HCT116 (cell line): Measurements from ENCODE around the gene DNAJC7. TPM values are rescaled to one million over a fixed set of nuclear protein-coding genes. Genes with fewer than 3 reads are reported as not detected.

Experiments
- ATAC-seq: fragments of 200-7000 bp; cut with Tn5 transposase; 2 replicates; pipeline ENCODE4 v1.9.1; 2020; ENCODE audit warnings: mild to moderate bottlenecking, moderate library complexity
- BruUV-seq: library from RNA; stranded (reverse); fragments of 400-500 nt; replicated peaks from 2 replicates; lab custom pipeline; 2021; lab: Mats Ljungman, UMichigan
- CTCF ChIA-PET: fragments of 300-600 bp; sonication (Branson Sonifier 250); formaldehyde crosslinking; loops from one replicate; lab custom pipeline; 2021; ENCODE audit warnings: antibody characterized with exemption; lab: Charles Lee
- POLR2A ChIA-PET: fragments of 300-600, 350-600 bp; sonication (Branson Sonifier 250); formaldehyde crosslinking; loops from one replicate; lab custom pipeline; 2021; ENCODE audit warnings: antibody characterized with exemption; lab: Charles Lee
- RAD21 ChIA-PET, 2 experiments: fragments of 300-600 bp; sonication (Branson Sonifier 250); formaldehyde crosslinking; loops; one replicate each; lab custom pipeline; 2023; ENCODE audit warnings: low total read pairs in 2 of 2; ENCODE audit not compliant: uncharacterized antibody in 2 of 2, unreplicated experiment in 2 of 2, low non-redundant PET in 1 of 2; lab: Charles Lee
- DNase-seq: peaks from one replicate; pipeline ENCODE4 v3.0.0-alpha.2; 2010; ENCODE audit warnings: low read depth, low spot score
- H2AFZ ChIP-seq: fragments of 200-600 bp; shearing (Covaris generic), sonication (generic); 2 replicates; pipeline ENCODE4 v1.6.1; 2017; ENCODE audit warnings: low read depth, mixed run types, mixed read lengths, antibody characterized with exemption, low read length; ENCODE audit not compliant: poor library complexity, severe bottlenecking
- H3K27ac ChIP-seq: 2 replicates; pipeline ENCODE4 v1.5.1; 2012; ENCODE audit warnings: low read depth, low read length
- H3K27me3 ChIP-seq: fragments of 200-600 bp; sonication (generic); 2 replicates; pipeline ENCODE4 v1.6.1; 2016; ENCODE audit warnings: mixed run types, low read length, mixed read lengths; ENCODE audit not compliant: insufficient read depth
- H3K36me3 ChIP-seq, 2 experiments: fragments of 200-500 bp in 1 of 2; fragments of 200-600 bp in 1 of 2; sonication (Bioruptor generic) in 1 of 2; sonication (generic) in 1 of 2; 2 replicates each; pipeline versions ENCODE4 v1.5.1 to v1.6.1; 2014 to 2016; ENCODE audit warnings: low read length in 2 of 2, inconsistent platforms in 1 of 2, mixed read lengths in 1 of 2, mixed run types in 1 of 2; ENCODE audit not compliant: insufficient read depth in 2 of 2, control insufficient read depth in 1 of 2
- H3K4me1 ChIP-seq, 2 experiments: fragments of 200-600 bp in 1 of 2; sonication (generic) in 1 of 2; 2 replicates each; pipeline versions ENCODE4 v1.5.1 to v1.6.1; 2012 to 2017; ENCODE audit warnings: low read length in 2 of 2, inconsistent platforms in 1 of 2, mild to moderate bottlenecking in 1 of 2, mixed read lengths in 1 of 2, mixed run types in 1 of 2, moderate library complexity in 1 of 2; ENCODE audit not compliant: insufficient read depth in 2 of 2, control insufficient read depth in 1 of 2
- H3K4me2 ChIP-seq: fragments of 200-600 bp; sonication (generic); 2 replicates; pipeline ENCODE4 v1.6.1; 2017; ENCODE audit warnings: mixed run types, low read length, mixed read lengths
- H3K4me3 ChIP-seq, 2 experiments: fragments of 200-600 bp in 1 of 2; sonication (generic) in 1 of 2; replicated peaks in 1 of 2; 2 replicates each; pipeline ENCODE4 v1.5.1; 2011 to 2016; ENCODE audit warnings: low read length in 2 of 2, control low read depth in 1 of 2, low read depth in 1 of 2, mild to moderate bottlenecking in 1 of 2, mixed read lengths in 1 of 2, mixed run types in 1 of 2
- H3K79me2 ChIP-seq: fragments of 200-600 bp; sonication (generic); 2 replicates; pipeline ENCODE4 v1.6.1; 2017; ENCODE audit warnings: mild to moderate bottlenecking, mixed run types, low read length, moderate library complexity, mixed read lengths; ENCODE audit not compliant: insufficient read depth
- H3K9ac ChIP-seq: fragments of 200-600 bp; sonication (generic); 2 replicates; pipeline ENCODE4 v1.6.1; 2016; ENCODE audit warnings: low read length, mixed read lengths
- H3K9me2 ChIP-seq: fragments of 200-600 bp; sonication (generic), shearing (Covaris generic); 2 replicates; pipeline ENCODE4 v1.6.1; 2017; ENCODE audit warnings: mixed run types, mild to moderate bottlenecking, moderate library complexity; ENCODE audit not compliant: insufficient read depth
- H3K9me3 ChIP-seq, 2 experiments: fragments of 200-500 bp in 1 of 2; fragments of 200-600 bp in 1 of 2; sonication (Bioruptor generic) in 1 of 2; sonication (generic) in 1 of 2; 2 replicates each; pipeline ENCODE4 v1.6.1; 2014 to 2017; ENCODE audit warnings: low read length in 2 of 2, mixed read lengths in 2 of 2, inconsistent platforms in 1 of 2, low read depth in 1 of 2, mild to moderate bottlenecking in 1 of 2, mixed run types in 1 of 2, moderate library complexity in 1 of 2; ENCODE audit not compliant: control insufficient read depth in 1 of 2, insufficient read depth in 1 of 2
- H4K20me1 ChIP-seq: fragments of 200-600 bp; sonication (generic), shearing (Covaris generic); 2 replicates; pipeline ENCODE4 v1.6.1; 2017; ENCODE audit warnings: mixed run types, mild to moderate bottlenecking, moderate library complexity; ENCODE audit not compliant: insufficient read depth
- ATF3 ChIP-seq: IDR thresholded peaks from 2 replicates; pipeline ENCODE4 v1.6.1; 2012
- CBX3 ChIP-seq: IDR thresholded peaks from 2 replicates; pipeline ENCODE4 v1.6.1; 2012; ENCODE audit warnings: low read depth
- CEBPB ChIP-seq: IDR thresholded peaks from 2 replicates; pipeline ENCODE4 v1.6.1; 2012; ENCODE audit warnings: low read depth
- EGR1 ChIP-seq: IDR thresholded peaks from 2 replicates; pipeline ENCODE4 v1.6.1; 2012; ENCODE audit warnings: low read depth
- ELF1 ChIP-seq: IDR thresholded peaks from 2 replicates; pipeline ENCODE4 v1.6.1; 2012; ENCODE audit warnings: low read depth, borderline replicate concordance
- EZH2 ChIP-seq: fragments of 200-600 bp; sonication (generic); IDR thresholded peaks from 2 replicates; pipeline ENCODE4 v1.6.1; 2017; ENCODE audit warnings: antibody characterized with exemption, mixed run types
- EZH2phosphoT487 ChIP-seq: fragments of 200-600 bp; IDR thresholded peaks from 2 replicates; pipeline ENCODE4 v1.6.1; 2018; ENCODE audit warnings: antibody characterized with exemption, borderline replicate concordance
- JUND ChIP-seq: IDR thresholded peaks from 2 replicates; pipeline ENCODE4 v1.6.1; 2012
- MAX ChIP-seq: IDR thresholded peaks from 2 replicates; pipeline ENCODE4 v1.6.1; 2012
- POLR2A ChIP-seq: IDR thresholded peaks from 2 replicates; pipeline ENCODE4 v1.7.0; 2011; ENCODE audit warnings: borderline replicate concordance; ENCODE audit not compliant: insufficient read depth, insufficient read length; ENCODE audit errors: extremely low read depth
- POLR2AphosphoS5 ChIP-seq: IDR thresholded peaks from 2 replicates; pipeline ENCODE4 v1.6.1; 2011; ENCODE audit warnings: mild to moderate bottlenecking, low read depth, low read length, moderate library complexity
- RAD21 ChIP-seq: IDR thresholded peaks from 2 replicates; pipeline ENCODE4 v1.6.1; 2012; ENCODE audit warnings: low read depth, mild to moderate bottlenecking
- SIN3A ChIP-seq: IDR thresholded peaks from 2 replicates; pipeline ENCODE4 v1.6.1; 2012; ENCODE audit warnings: low read depth
- SP1 ChIP-seq: IDR thresholded peaks from 2 replicates; pipeline ENCODE4 v1.6.1; 2012; ENCODE audit warnings: low read depth
- SRF ChIP-seq: IDR thresholded peaks from 2 replicates; pipeline ENCODE4 v1.6.1; 2012; ENCODE audit warnings: low read depth
- ZBTB33 ChIP-seq: IDR thresholded peaks from 2 replicates; pipeline ENCODE4 v1.6.1; 2011; ENCODE audit warnings: mild to moderate bottlenecking, low read length, moderate library complexity; ENCODE audit not compliant: insufficient replicate concordance; ENCODE audit errors: extremely low read depth
- ZNF274 ChIP-seq: fragments of 200-500 bp; sonication (Bioruptor generic); IDR thresholded peaks from 2 replicates; pipeline ENCODE4 v1.6.1; 2014; ENCODE audit warnings: mild to moderate bottlenecking, low read depth, low read length, inconsistent platforms
- intact Hi-C: fragments of 100-400 bp; cut with micrococcal nuclease; formaldehyde crosslinking; loops from 2 replicates; pipeline ENCODE4 v1.10.0; 2022
- total RNA-seq: library from RNA; stranded (reverse); gene quantifications from one replicate; pipeline ENCODE4 v1.2.1, GENCODE V29; 2021; ENCODE audit not compliant: unreplicated experiment

Gene DNAJC7
- total RNA-seq, 1 experiment from 2014 or later: 113 TPM

- no peaks in the 10 kb centered on the region for H3K9me2 ChIP-seq
- H3K79me2 ChIP-seq: no peaks in the 10 kb centered on the region
- no peak overlapping the region for H3K9ac ChIP-seq
- no peak overlapping the region for H3K27ac ChIP-seq
- CTCF ChIA-PET: no interaction called here
- no peak for ATAC-seq
- peaks cover 42 to 45% of the 10 kb centered on the region in 2 experiments; a peak in 3 of 4 replicates for H3K36me3 ChIP-seq
- TF ChIP-seq MAX (no peak), POLR2AphosphoS5 (no peak), JUND (no peak), SIN3A (no peak), ZNF274 (no peak), EGR1 (no peak), EZH2phosphoT487 (no peak), EZH2 (no peak), POLR2A (no peak), RAD21 (no peak), SRF (no peak), CEBPB (no peak), CBX3 (no peak), ZBTB33 (no peak), ELF1 (no peak), ATF3 (no peak), SP1 (no peak)
- TF ChIP-seq, all 23 proteins: peak for 0
- H3K4me2 ChIP-seq: no peak overlapping the region
- intact Hi-C loops: no loop called here
- H3K4me1 ChIP-seq: 0 out of 4 replicates have a peak, but pooled peaks cover 0 to 2% of the 10 kb centered on the region in 2 experiments
- no peaks in the 10 kb centered on the region for H4K20me1 ChIP-seq
- POLR2A ChIA-PET: no interaction called here
- RAD21 ChIA-PET: no interaction called here
- no peak overlapping the region for H2AFZ ChIP-seq
- no TSS peak for BruUV-seq
- H3K9me3 ChIP-seq: no peaks in the 10 kb centered on the region
- no peak overlapping the region for H3K4me3 ChIP-seq
- H3K27me3 ChIP-seq: no peaks in the 10 kb centered on the region
- no peak for DNase-seq
These were observed 41.0 kb downstream of the DNAJC7 start for GRCh38 chr17:41976142-41976768.
